ENCODE results near the gene SLITRK2. TPM values are rescaled to one million over a fixed set of nuclear protein-coding genes. Genes with fewer than 3 reads are reported as not detected.

The SLITRK2 gene
- 0.06 TPM for polyA plus RNA-seq (2012; ENCODE audit: insufficient read depth, insufficient read length, low read depth)

- H3K9me3 ChIP-seq = no peaks in the 10 kb centered on the region
- TF ChIP-seq CTCF (IDR thresholded peaks at IDR 0.05; ENCODE audit: low read depth, low read length) = no peak
- no peak for DNase-seq
- H3K27me3 ChIP-seq = no peaks in the 10 kb centered on the region
- no peak within 1 kb of the TSS for H3K4me3 ChIP-seq (ENCODE audit: low read depth, low read length)
- H3K36me3 ChIP-seq = no peaks in the 10 kb centered on the region
- H3K4me1 ChIP-seq = no peaks in the 10 kb centered on the region
These were observed at the start of gene SLITRK2 for GRCh38 chrX:145817331-145818185. SLITRK2 (plus strand) TSS chrX:145817829; CDS start chrX:145822426, 4,597 bp downstream.

DNA sequence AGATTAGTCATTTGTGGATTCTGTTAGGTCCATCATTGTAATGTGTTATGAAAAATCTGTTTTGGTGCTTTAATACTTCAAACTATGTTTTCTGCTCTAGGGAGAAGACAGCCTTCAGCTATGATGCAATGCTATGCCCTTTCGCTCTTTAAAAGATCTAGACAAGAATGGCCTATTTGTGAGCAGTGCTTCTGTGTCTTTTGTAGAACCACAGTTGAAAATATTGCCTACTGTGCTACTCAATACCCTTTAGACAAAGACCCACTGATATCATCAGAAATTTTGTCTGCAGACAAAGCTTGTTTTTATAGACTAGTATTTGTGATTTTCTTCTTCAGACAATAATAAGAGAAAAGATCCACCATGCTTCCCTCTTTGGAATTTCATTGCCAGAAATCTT is 44.6 kb upstream of the SLITRK2 start:
- no peaks in the 10 kb centered on the region for H3K9me3 ChIP-seq
- H3K4me3 ChIP-seq (ENCODE audit: low read depth, low read length) = no peak overlapping the region
- no peaks in the 10 kb centered on the region for H3K4me1 ChIP-seq
- no peak for TF ChIP-seq CTCF (IDR thresholded peaks at IDR 0.05; ENCODE audit: low read depth, low read length)
- no peaks in the 10 kb centered on the region for H3K36me3 ChIP-seq
- no peaks in the 10 kb centered on the region for H3K27me3 ChIP-seq
- DNase-seq = no peak

DNA sequence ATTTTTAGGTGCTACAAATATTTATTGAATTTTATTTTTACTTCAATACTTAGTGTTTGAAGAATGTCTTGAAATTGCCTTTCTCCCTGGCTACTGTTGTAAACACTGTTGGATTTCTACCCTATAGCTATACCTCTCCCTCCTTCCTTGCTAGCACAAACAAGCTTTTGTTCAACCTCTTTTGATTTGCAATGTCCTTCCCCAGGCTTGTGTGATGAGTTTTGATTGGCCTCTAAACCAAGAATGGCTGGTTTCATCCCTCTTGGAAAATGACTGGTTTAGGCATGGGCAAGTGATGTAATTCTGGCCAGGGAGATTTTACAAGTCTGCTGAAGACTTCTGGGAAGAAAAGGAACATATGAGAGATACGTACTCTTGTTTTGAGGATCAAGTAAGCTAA is 25.3 kb upstream of the SLITRK2 start:
- H3K4me1 ChIP-seq = no peaks in the 10 kb centered on the region
- H3K9me3 ChIP-seq = no peaks in the 10 kb centered on the region
- TF ChIP-seq CTCF (IDR thresholded peaks at IDR 0.05; ENCODE audit: low read depth, low read length) = no peak

DNA sequence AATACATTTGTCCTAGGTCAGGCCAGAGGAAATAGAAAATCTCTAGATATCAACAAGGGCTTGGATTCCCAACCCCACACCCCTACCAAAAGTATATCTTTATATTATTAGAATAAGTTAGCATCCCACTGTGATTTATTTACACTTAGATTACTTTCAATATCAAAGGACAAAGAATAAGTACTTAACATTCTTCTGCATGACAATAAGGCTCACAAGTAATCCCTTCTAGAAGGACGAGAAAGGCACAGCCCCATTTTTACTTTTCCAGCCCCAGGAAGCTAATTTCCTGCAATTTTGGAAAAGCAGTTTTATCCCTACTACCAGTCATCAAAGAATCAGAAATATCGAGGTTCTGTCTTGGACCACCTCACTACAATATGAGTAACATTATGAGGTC is 14.1 kb upstream of the SLITRK2 start:
- Histone ChIP-seq H3K4me3 (ENCODE audit: low read depth, low read length) (no peak overlapping the region), H3K4me1 (no peaks in the 10 kb centered on the region), H3K27me3 (no peaks in the 10 kb centered on the region), H3K36me3 (no peaks in the 10 kb centered on the region), H3K9me3 (no peaks in the 10 kb centered on the region)
- no peak for TF ChIP-seq CTCF (IDR thresholded peaks at IDR 0.05; ENCODE audit: low read depth, low read length)
- no peak for DNase-seq

More for the DNA sequence above, 25.3 kb upstream of the SLITRK2 start:
- no peaks in the 10 kb centered on the region for H3K27me3 ChIP-seq
- no peak overlapping the region for H3K4me3 ChIP-seq (ENCODE audit: low read depth, low read length)
- H3K36me3 ChIP-seq = no peaks in the 10 kb centered on the region
- no peak for DNase-seq

DNA sequence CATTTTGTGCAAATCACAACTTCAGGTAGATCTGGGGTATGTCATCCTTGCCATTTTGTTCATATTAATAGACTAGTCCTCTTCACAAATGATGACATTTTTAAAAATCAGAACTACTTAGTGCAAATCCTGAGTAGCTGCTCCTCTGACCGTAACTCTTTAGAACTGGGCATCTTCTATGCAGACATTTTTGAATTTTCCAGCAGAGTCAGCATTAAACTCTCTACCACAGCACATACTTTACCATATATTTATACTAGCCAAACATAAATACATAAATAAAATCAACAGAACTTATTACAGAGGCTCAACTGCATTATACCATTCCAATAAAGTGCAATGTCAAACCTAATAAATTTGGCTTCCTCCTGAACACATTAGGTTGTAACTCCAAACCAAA is 4.5 kb upstream of the SLITRK2 start:
- H3K4me3 ChIP-seq (ENCODE audit: low read depth, low read length) = no peak overlapping the region
- no peak for DNase-seq
- H3K27me3 ChIP-seq = no peaks in the 10 kb centered on the region
- no peaks in the 10 kb centered on the region for H3K36me3 ChIP-seq
- no peaks in the 10 kb centered on the region for H3K9me3 ChIP-seq
- no peak for TF ChIP-seq CTCF (IDR thresholded peaks at IDR 0.05; ENCODE audit: low read depth, low read length)
- no peaks in the 10 kb centered on the region for H3K4me1 ChIP-seq

GRCh38 chrX:145816601-145817315 is 871 bp upstream of the SLITRK2 start:
- no peaks in the 10 kb centered on the region for H3K4me1 ChIP-seq
- no peaks in the 10 kb centered on the region for H3K36me3 ChIP-seq
- H3K4me3 ChIP-seq (ENCODE audit: low read depth, low read length) = no peak overlapping the region
- no peak for DNase-seq
- H3K9me3 ChIP-seq = no peaks in the 10 kb centered on the region
- no peaks in the 10 kb centered on the region for H3K27me3 ChIP-seq
- TF ChIP-seq CTCF (IDR thresholded peaks at IDR 0.05; ENCODE audit: low read depth, low read length) = no peak
